Measurements from ENCODE around the gene NFKB2.

The NFKB2 gene

GRCh38 chr10:102395400-102396316, at the start of gene NFKB2:
Gene NFKB2, plus strand, starts transcription at chr10:102395705. Its CDS starts 255 bp downstream, at chr10:102395960.
- DNase-seq (ENCODE audit: low read depth), result no peak

GRCh38 chr10:102347236-102347828, 48.2 kb upstream of the NFKB2 start:
- DNase-seq (ENCODE audit: low read depth), result no peak

- no peak for DNase-seq (ENCODE audit: low read depth)
These were observed 43.3 kb upstream of the NFKB2 start for GRCh38 chr10:102352066-102352715.

GRCh38 chr10:102354451-102354850, 41.1 kb upstream of the NFKB2 start:
- DNase-seq (ENCODE audit: low read depth), result no peak

- DNase-seq (ENCODE audit: low read depth), result peak; percentile 16
These were observed 36.7 kb upstream of the NFKB2 start for GRCh38 chr10:102358712-102359382.

GRCh38 chr10:102367441-102367840, 28.1 kb upstream of the NFKB2 start:
- no peak for DNase-seq (ENCODE audit: low read depth)

- DNase-seq (ENCODE audit: low read depth), result no peak
These were observed 27.4 kb upstream of the NFKB2 start for GRCh38 chr10:102368077-102368476.

GRCh38 chr10:102371295-102371694, 24.2 kb upstream of the NFKB2 start:
- no peak for DNase-seq (ENCODE audit: low read depth)

- DNase-seq (ENCODE audit: low read depth), result no peak
These were observed 20.3 kb upstream of the NFKB2 start for GRCh38 chr10:102375250-102375649.

- DNase-seq (ENCODE audit: low read depth), result no peak
These were observed 19.6 kb upstream of the NFKB2 start for GRCh38 chr10:102375867-102376266.

GRCh38 chr10:102376901-102377300, 18.6 kb upstream of the NFKB2 start:
- no peak for DNase-seq (ENCODE audit: low read depth)

- no peak for DNase-seq (ENCODE audit: low read depth)
These were observed 16.1 kb upstream of the NFKB2 start for GRCh38 chr10:102379383-102379782.

GRCh38 chr10:102381983-102382382, 13.5 kb upstream of the NFKB2 start:
- DNase-seq (ENCODE audit: low read depth), result no peak

GRCh38 chr10:102382871-102383270, 12.6 kb upstream of the NFKB2 start:
- no peak for DNase-seq (ENCODE audit: low read depth)

- DNase-seq (ENCODE audit: low read depth), result no peak
These were observed 11.5 kb upstream of the NFKB2 start for GRCh38 chr10:102384053-102384452.

- no peak for DNase-seq (ENCODE audit: low read depth)
These were observed 10.7 kb upstream of the NFKB2 start for GRCh38 chr10:102384606-102385429.

- no peak for DNase-seq (ENCODE audit: low read depth)
These were observed 5.6 kb upstream of the NFKB2 start for GRCh38 chr10:102389894-102390293.

- DNase-seq (ENCODE audit: low read depth), result no peak
These were observed 3.2 kb upstream of the NFKB2 start for GRCh38 chr10:102392306-102392705.

GRCh38 chr10:102393411-102394078, 2.0 kb upstream of the NFKB2 start:
- no peak for DNase-seq (ENCODE audit: low read depth)

GRCh38 chr10:102394079-102394800, 1.3 kb upstream of the NFKB2 start:
- peak; percentile 59 for DNase-seq (ENCODE audit: low read depth)

Measured in GM04503 (cell line).